ENCODE measurements around the gene MOB2.

- TF ChIP-seq CTCF (IDR thresholded peaks at IDR 0.05; ENCODE audit: insufficient read depth, low read length, poor library complexity, severe bottlenecking) (no peak), EZH2phosphoT487 (conservative IDR thresholded peaks at IDR 0.05; ENCODE audit: low read length) (no peak)
Observed at GRCh38 chr11:1529286-1529685, 42.7 kb upstream of the MOB2 start.
